H9 (cell line): ENCODE data around the gene KREMEN1. TPM values are rescaled to one million over a fixed set of nuclear protein-coding genes. Genes with fewer than 3 reads are reported as not detected.

Experiments used
- DNase-seq: peaks from one replicate; pipeline ENCODE4 v3.0.0-alpha.2; 2017
- H2AFZ ChIP-seq: one replicate; pipeline ENCODE4 v1.6.1; 2013; ENCODE audit warnings: mild to moderate bottlenecking, low read length, control low read depth, moderate library complexity
- H2AK5ac ChIP-seq: 2 replicates; pipeline ENCODE4 v1.6.1; 2013; ENCODE audit warnings: low read length, control low read depth, mixed read lengths; ENCODE audit not compliant: insufficient read length
- H2BK120ac ChIP-seq: one replicate; pipeline ENCODE4 v1.6.1; 2013; ENCODE audit warnings: low read depth, mild to moderate bottlenecking, low read length, control low read depth, inconsistent platforms; ENCODE audit not compliant: poor library complexity, severe bottlenecking
- H2BK12ac ChIP-seq: 2 replicates; pipeline ENCODE4 v1.6.1; 2013; ENCODE audit warnings: low read length, control low read depth, mixed read lengths, low read depth; ENCODE audit not compliant: insufficient read length
- H2BK15ac ChIP-seq: 2 replicates; pipeline ENCODE4 v1.6.1; 2013; ENCODE audit warnings: low read depth, low read length, control low read depth
- H2BK20ac ChIP-seq: one replicate; pipeline ENCODE4 v1.6.1; 2013; ENCODE audit warnings: low read depth, mild to moderate bottlenecking, low read length, control low read depth, inconsistent platforms; ENCODE audit not compliant: poor library complexity, severe bottlenecking
- H2BK5ac ChIP-seq: 2 replicates; pipeline ENCODE4 v1.6.1; 2013; ENCODE audit warnings: low read length, control low read depth, mixed read lengths; ENCODE audit not compliant: insufficient read length
- H3K14ac ChIP-seq: 2 replicates; pipeline ENCODE4 v1.6.1; 2013; ENCODE audit warnings: low read length, control low read depth; ENCODE audit not compliant: insufficient read depth
- H3K18ac ChIP-seq: 2 replicates; pipeline ENCODE4 v1.6.1; 2013; ENCODE audit warnings: low read depth, mild to moderate bottlenecking, mixed read lengths, low read length, control low read depth; ENCODE audit not compliant: insufficient read length
- H3K23ac ChIP-seq: 2 replicates; pipeline ENCODE4 v1.6.1; 2013; ENCODE audit warnings: low read length, control low read depth, mixed read lengths, low read depth; ENCODE audit not compliant: insufficient read length
- H3K23me2 ChIP-seq: 2 replicates; pipeline ENCODE4 v1.6.1; 2013; ENCODE audit warnings: low read depth, mild to moderate bottlenecking, mixed read lengths, low read length, control low read depth; ENCODE audit not compliant: insufficient read length, poor library complexity, severe bottlenecking
- H3K27ac ChIP-seq: 2 replicates; pipeline ENCODE4 v1.5.1; 2013; ENCODE audit warnings: low read length, control low read depth, mixed read lengths, low read depth; ENCODE audit not compliant: insufficient read length
- H3K27me3 ChIP-seq: 2 replicates; pipeline ENCODE4 v1.6.1; 2013; ENCODE audit warnings: low read length, control low read depth, inconsistent platforms; ENCODE audit not compliant: insufficient read depth
- H3K4ac ChIP-seq: 2 replicates; pipeline ENCODE4 v1.6.1; 2013; ENCODE audit warnings: low read depth, mild to moderate bottlenecking, control low read depth, inconsistent platforms, low read length, moderate library complexity
- H3K4me1 ChIP-seq: 2 replicates; pipeline ENCODE4 v1.6.1; 2013; ENCODE audit warnings: low read length, control low read depth, inconsistent platforms; ENCODE audit not compliant: insufficient read depth
- H3K4me2 ChIP-seq: 2 replicates; pipeline ENCODE4 v1.6.1; 2013; ENCODE audit warnings: low read length, control low read depth, mixed read lengths; ENCODE audit not compliant: insufficient read length, insufficient read depth
- H3K56ac ChIP-seq: 2 replicates; pipeline ENCODE4 v1.6.1; 2013; ENCODE audit warnings: low read depth, mild to moderate bottlenecking, mixed read lengths, low read length, control low read depth; ENCODE audit not compliant: insufficient read length
- H3K79me1 ChIP-seq: 2 replicates; pipeline ENCODE4 v1.6.1; 2013; ENCODE audit warnings: low read depth, mild to moderate bottlenecking, moderate library complexity, low read length, control low read depth, inconsistent platforms; ENCODE audit not compliant: insufficient read depth, poor library complexity, severe bottlenecking
- H3K79me2 ChIP-seq: 2 replicates; pipeline ENCODE4 v1.6.1; 2013; ENCODE audit warnings: low read length, control low read depth, inconsistent platforms; ENCODE audit not compliant: insufficient read depth
- H3K9ac ChIP-seq: 2 replicates; pipeline ENCODE4 v1.6.1; 2013; ENCODE audit warnings: low read length, control low read depth, mixed read lengths; ENCODE audit not compliant: insufficient read length; ENCODE audit errors: extremely low read depth
- H3K9me3 ChIP-seq: one replicate; pipeline ENCODE4 v1.6.1; 2013; ENCODE audit warnings: low read depth, low read length, inconsistent platforms; ENCODE audit not compliant: control insufficient read depth
- H3T11ph ChIP-seq: one replicate; pipeline ENCODE4 v1.6.1; 2013; ENCODE audit warnings: mild to moderate bottlenecking, low read length, control low read depth, inconsistent platforms
- H4K20me1 ChIP-seq: one replicate; pipeline ENCODE4 v1.6.1; 2013; ENCODE audit not compliant: control insufficient read depth, insufficient read length, insufficient read depth
- H4K5ac ChIP-seq: 2 replicates; pipeline ENCODE4 v1.6.1; 2013; ENCODE audit warnings: low read depth, mild to moderate bottlenecking, mixed read lengths, low read length, control low read depth; ENCODE audit not compliant: insufficient read length
- H4K8ac ChIP-seq: replicated peaks from 2 replicates; pipeline ENCODE4 v1.6.1; 2013; ENCODE audit warnings: low read length, control low read depth, mixed read lengths, low read depth; ENCODE audit not compliant: insufficient read length
- H4K91ac ChIP-seq: 2 replicates; pipeline ENCODE4 v1.6.1; 2013; ENCODE audit warnings: low read depth, mild to moderate bottlenecking, moderate library complexity, mixed read lengths, low read length, control low read depth; ENCODE audit not compliant: insufficient read length
- H3K27ac Mint-ChIP-seq, 3 experiments: 2 replicates in 2 of 3; 3 replicates in 1 of 3; pipeline ENCODE4 v1.8.0; 2020 to 2021; ENCODE audit warnings: mixed read lengths in 3 of 3, mild to moderate bottlenecking in 1 of 3, moderate library complexity in 1 of 3
- H3K27me3 Mint-ChIP-seq: 2 replicates; pipeline ENCODE4 v1.8.0; 2021; ENCODE audit warnings: low read depth, mild to moderate bottlenecking, moderate library complexity, mixed read lengths
- H3K36me3 Mint-ChIP-seq, 3 experiments: 2 replicates in 2 of 3; 3 replicates in 1 of 3; pipeline ENCODE4 v1.8.0; 2020 to 2021; ENCODE audit warnings: low read depth in 3 of 3, mixed read lengths in 3 of 3; ENCODE audit not compliant: insufficient read depth in 1 of 3
- H3K4me1 Mint-ChIP-seq, 2 experiments: 2 replicates each; pipeline ENCODE4 v1.8.0; 2020; ENCODE audit warnings: mixed read lengths in 2 of 2
- H3K4me3 Mint-ChIP-seq, 2 experiments: 2 replicates in 1 of 2; 3 replicates in 1 of 2; pipeline ENCODE4 v1.8.0; 2020 to 2021; ENCODE audit warnings: mild to moderate bottlenecking in 2 of 2, mixed read lengths in 2 of 2, moderate library complexity in 1 of 2
- H3K9me3 Mint-ChIP-seq, 2 experiments: 2 replicates in 1 of 2; 3 replicates in 1 of 2; pipeline ENCODE4 v1.8.0; 2020; ENCODE audit warnings: mild to moderate bottlenecking in 2 of 2, mixed read lengths in 2 of 2, moderate library complexity in 1 of 2
- WGBS: extraction: QIAGEN DNeasy Blood & Tissue Kit; methylation state at CpG from one replicate; pipeline ENCODE4 v1.1.7; 2013; ENCODE audit warnings: missing lambda C conversion rate, low lambda C conversion rate, mixed read lengths; ENCODE audit not compliant: insufficient read length; ENCODE audit errors: extremely low coverage; 5-methylcytosine and 5-hydroxymethylcytosine counted together
- total RNA-seq: library from RNA; stranded (reverse); gene quantifications from 2 replicates; pipeline ENCODE4 v1.2.1, GENCODE V29; 2021
- TF ChIP-seq, protein P1 (sequence below): fragments of 200-600 bp; sonication (generic); conservative IDR thresholded peaks from 3 replicates; pipeline ENCODE4 v1.8.0; 2021; ENCODE audit warnings: antibody characterized with exemption, mild to moderate bottlenecking

Gene KREMEN1
- total RNA-seq, 1 experiment from 2014 or later: 2.4 TPM

DNA sequence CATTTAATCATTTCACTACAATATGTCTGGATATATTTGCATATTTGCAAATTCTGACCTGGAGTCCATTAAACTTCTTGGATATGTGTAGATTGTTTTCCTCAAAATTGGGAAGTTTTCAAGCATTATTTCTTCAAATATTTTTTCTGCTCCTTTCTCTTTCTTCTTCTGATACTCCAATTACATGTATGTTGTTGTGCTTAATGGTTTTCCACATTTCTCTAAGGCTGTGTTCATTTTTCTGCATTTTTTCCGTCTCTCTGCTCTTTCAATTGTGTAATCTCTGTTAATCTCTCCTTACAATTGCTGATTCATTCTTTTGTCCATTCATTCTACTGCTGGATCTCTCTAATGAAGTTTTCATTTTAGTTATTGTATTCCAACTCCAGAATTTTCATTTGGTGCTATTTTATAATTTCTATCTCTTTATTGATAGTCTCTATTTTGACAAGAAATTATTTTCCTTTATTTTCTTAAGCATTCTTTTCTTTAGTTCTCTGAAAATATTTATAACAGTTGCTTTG, 102.5 kb downstream of the KREMEN1 start:
- H3K4me3 Mint-ChIP-seq: no peak overlapping the region
- no peak overlapping the region for H2AFZ ChIP-seq

More for the DNA sequence above, 102.5 kb downstream of the KREMEN1 start:
- no peak overlapping the region for H4K91ac ChIP-seq
- H2BK120ac ChIP-seq: no peak overlapping the region
- Mint-ChIP-seq H3K9me3 (peaks cover 17 to 18% of the 10 kb centered on the region in 2 experiments), H3K27me3 (peaks cover 4% of the 10 kb centered on the region), H3K36me3 (peaks cover 3 to 12% (median 4%) of the 10 kb centered on the region in 3 experiments; a peak in 4 of 7 replicates), H3K4me1 (no peaks in the 10 kb centered on the region; a peak in 1 of 4 replicates), H3K27ac (no peak overlapping the region)
- H3K79me2 ChIP-seq: no peaks in the 10 kb centered on the region
- no peak overlapping the region for H3T11ph ChIP-seq
- H3K23me2 ChIP-seq: no peaks in the 10 kb centered on the region
- H3K27ac ChIP-seq: no peak overlapping the region
- no CpG with 5 or more reads among the region's 1 CpG for WGBS
- H3K18ac ChIP-seq: no peak overlapping the region
- H3K56ac ChIP-seq: no peak overlapping the region
- no peaks in the 10 kb centered on the region for H3K27me3 ChIP-seq
- H3K14ac ChIP-seq: no peak overlapping the region
- no peaks in the 10 kb centered on the region for H3K9me3 ChIP-seq
- no peaks in the 10 kb centered on the region for H4K20me1 ChIP-seq
- H2AK5ac ChIP-seq: no peak overlapping the region
- no peak for DNase-seq
- H3K23ac ChIP-seq: no peak overlapping the region
- no peaks in the 10 kb centered on the region for H3K4me1 ChIP-seq
- H3K4ac ChIP-seq: no peak overlapping the region
- no peak overlapping the region for H2BK5ac ChIP-seq
- no peak overlapping the region for H2BK20ac ChIP-seq
- no peak overlapping the region for H4K5ac ChIP-seq
- H2BK15ac ChIP-seq: no peak overlapping the region
- no peaks in the 10 kb centered on the region for H3K79me1 ChIP-seq
- no peak overlapping the region for H2BK12ac ChIP-seq
- TF ChIP-seq, protein P1, sequence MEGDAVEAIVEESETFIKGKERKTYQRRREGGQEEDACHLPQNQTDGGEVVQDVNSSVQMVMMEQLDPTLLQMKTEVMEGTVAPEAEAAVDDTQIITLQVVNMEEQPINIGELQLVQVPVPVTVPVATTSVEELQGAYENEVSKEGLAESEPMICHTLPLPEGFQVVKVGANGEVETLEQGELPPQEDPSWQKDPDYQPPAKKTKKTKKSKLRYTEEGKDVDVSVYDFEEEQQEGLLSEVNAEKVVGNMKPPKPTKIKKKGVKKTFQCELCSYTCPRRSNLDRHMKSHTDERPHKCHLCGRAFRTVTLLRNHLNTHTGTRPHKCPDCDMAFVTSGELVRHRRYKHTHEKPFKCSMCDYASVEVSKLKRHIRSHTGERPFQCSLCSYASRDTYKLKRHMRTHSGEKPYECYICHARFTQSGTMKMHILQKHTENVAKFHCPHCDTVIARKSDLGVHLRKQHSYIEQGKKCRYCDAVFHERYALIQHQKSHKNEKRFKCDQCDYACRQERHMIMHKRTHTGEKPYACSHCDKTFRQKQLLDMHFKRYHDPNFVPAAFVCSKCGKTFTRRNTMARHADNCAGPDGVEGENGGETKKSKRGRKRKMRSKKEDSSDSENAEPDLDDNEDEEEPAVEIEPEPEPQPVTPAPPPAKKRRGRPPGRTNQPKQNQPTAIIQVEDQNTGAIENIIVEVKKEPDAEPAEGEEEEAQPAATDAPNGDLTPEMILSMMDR: no peak
- H3K9ac ChIP-seq: no peak overlapping the region
- no peak overlapping the region for H3K4me2 ChIP-seq
- no peak overlapping the region for H4K8ac ChIP-seq
